GM19452 (cell line): ENCODE data around the gene CFL2.
"Not testable (repeated sequence)": the region's sequence is repeated elsewhere in the genome, so short reads cannot be mapped to it uniquely, and the experiment has no call there.

Experiments used
- ATAC-seq: cut with Tn5 transposase; IDR thresholded peaks from one replicate; pipeline ENCODE4 v1.9.1; 2021; ENCODE audit not compliant: unreplicated experiment

The CFL2 gene

GRCh38 chr14:34714320-34715126 lies at the start of gene CFL2:
Gene CFL2, minus strand, starts transcription at chr14:34714593. Its CDS starts 53 bp downstream, at chr14:34714540.
- peak; percentile 90 for ATAC-seq

DNA sequence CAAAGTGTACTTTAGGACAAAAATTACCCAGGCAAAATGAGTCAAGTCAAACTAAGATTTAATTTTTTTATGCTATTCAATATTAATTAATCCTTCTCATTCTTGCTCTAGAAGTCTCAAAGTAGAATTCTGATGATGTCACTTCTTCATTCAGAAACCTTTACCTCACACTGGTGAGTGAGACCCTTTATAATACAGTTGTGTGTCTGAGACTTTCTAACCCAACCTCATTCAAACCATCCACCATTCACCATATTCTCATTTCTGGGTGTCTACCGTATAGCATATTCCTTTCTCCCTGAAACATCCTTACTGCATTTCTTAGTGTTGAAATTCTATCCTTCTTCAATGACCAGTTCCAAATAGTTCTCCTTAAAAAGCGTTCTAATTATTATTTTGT lies 40.8 kb upstream of the CFL2 start:
- ATAC-seq, result no peak

DNA sequence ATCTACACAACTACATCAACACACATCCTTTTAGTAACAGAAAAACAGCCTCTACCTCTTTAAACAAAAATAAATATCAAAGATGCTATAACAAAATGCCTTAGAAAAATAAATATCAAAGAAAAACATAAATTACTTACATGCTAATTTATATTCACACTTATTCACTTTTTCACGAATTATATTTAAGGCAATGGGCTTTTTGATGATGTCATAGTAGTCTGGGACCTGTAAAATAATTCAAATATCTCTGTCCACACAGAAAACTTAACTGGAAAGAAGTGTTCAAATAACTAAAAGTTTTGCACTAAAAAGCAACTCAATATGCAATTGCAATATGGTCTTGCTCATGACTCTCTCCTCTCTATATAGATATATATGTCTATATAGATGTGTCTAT lies 40.3 kb upstream of the CFL2 start:
- ATAC-seq, result no peak

- no peak for ATAC-seq
Measured at GRCh38 chr14:34750670-34751069, 36.3 kb upstream of the CFL2 start.

- no peak for ATAC-seq
Measured at GRCh38 chr14:34750233-34750632, 35.8 kb upstream of the CFL2 start.

- no peak for ATAC-seq
Measured at GRCh38 chr14:34749408-34749807, 35.0 kb upstream of the CFL2 start.

DNA sequence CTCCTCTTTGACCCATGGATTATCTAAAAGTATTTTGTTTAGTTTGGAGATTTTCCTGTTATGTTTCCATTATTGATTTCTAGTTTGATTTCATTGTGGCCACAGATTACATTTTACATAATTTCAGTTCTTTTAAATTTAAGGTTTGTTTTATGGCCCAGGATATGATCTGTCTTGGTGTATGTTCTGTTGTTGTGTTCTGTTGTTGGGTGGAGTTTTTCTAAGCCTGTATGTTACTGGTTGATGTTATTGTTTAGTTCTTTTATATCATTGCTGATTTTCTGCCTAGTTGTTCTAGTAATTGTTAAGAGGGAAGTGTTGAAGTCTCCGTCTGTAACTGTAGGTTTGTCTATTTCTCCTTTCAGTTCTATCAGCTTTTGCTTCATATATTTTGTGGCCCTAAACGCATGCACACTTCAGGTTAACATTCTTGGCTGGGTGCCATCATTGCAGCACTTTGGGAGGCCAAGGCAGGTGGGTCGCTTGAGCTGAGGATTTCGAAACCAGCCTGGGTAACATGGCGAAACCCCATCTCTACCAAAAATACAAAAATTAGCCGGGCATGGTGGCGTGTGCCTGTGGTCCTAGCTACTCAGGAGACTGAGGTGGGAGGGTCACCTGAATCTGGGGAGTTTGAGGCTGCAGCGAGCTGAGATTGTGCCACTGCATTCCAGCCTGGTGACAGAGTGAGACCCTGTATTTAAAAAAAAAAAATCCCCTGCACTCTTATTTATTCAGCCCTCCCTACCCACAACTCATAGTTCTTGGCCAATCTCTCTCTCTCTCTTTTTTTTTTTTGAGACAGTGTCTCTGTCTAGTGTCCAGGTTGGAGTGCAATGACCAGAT lies 28.1 kb upstream of the CFL2 start:
- ATAC-seq, result no peak

- ATAC-seq, result no peak
Measured at GRCh38 chr14:34741840-34742239, 27.4 kb upstream of the CFL2 start.

- ATAC-seq, result not testable (repeated sequence)
Measured at GRCh38 chr14:34740139-34740538, 25.7 kb upstream of the CFL2 start.

- ATAC-seq, result not testable (repeated sequence)
Measured at GRCh38 chr14:34737079-34737478, 22.7 kb upstream of the CFL2 start.

DNA sequence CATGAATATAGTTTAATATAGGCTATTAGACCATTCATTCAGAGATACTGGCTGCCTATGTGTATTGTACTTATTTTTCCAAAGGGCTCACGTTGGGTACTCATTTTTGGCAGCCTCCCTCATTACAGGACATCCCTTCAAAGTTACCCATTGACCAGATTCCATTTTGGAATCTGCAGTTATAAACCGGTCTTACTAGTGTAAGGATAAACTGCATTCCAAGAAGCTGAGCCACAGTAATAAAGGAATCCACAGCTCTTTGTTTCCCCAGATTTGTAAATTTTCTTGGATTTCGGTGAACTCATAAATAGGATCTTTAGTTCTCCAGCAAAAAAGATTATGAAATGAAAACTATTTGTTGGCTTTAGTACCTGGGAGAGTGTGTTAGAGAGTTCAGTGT lies 18.9 kb upstream of the CFL2 start:
- ATAC-seq, result no peak

- no peak for ATAC-seq
Measured at GRCh38 chr14:34732802-34733201, 18.4 kb upstream of the CFL2 start.

- no peak for ATAC-seq
Measured at GRCh38 chr14:34723867-34724266, 9.5 kb upstream of the CFL2 start.

DNA sequence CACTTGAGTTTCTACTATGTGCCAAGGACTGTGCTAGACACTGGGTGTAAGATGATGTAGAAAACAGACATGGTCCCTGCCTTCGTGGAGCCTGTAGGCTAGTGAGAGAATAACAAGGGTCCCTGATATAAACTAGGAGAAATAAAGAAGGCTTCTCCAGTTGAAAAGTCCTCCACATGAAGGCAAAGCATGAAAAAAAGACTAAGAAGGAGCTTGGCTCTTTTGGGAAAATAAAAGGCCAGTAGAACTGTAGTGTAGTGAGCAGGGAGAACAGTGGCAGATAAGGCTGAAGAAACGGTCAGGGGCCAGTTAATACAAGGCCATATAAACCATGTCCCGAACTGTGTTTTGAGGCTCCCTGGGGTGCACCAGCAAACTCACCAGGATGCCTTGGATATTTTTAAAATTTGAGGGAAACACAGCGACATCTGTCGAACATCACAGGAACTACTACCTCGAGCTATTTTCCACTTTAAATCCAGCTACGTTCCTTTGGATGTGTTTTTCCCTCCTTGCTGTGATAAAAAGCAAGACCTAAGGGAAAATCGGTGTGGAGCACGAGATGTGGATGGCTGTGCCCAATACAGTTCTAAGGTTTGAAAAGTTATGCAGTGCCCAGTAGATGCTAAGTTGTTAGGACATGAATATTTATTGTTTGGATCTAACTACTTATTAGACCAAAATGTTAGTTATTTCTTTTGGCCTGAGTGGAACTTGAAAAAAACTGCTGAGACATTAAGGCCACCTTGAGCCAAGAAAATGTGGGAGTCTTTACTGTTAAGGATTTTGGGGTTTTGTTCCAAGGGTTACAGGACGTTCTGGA lies 8.5 kb upstream of the CFL2 start:
- ATAC-seq, result no peak

DNA sequence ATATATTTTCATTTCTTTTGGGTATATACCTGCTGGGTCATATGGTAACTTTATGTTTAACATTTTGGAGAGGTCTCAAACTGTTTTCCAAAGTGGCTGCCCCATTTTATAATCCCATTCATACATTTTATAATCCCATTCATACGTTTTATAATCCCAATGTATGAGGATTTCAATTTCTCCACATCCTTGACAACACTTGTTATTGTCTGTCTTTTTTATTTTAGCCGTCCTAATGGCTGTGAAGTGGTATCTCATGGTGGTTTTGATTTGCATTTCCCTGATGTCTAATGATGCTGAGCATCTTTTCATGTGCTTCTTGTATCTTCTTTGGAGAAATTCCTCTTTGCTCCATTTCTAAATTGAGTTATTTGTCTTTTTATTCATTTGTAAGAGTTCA lies 6.7 kb upstream of the CFL2 start:
- no peak for ATAC-seq

- ATAC-seq, result no peak
Measured at GRCh38 chr14:34718750-34719304, 4.4 kb upstream of the CFL2 start.

GRCh38 chr14:34715127-34715863 lies 902 bp upstream of the CFL2 start:
- no peak for ATAC-seq

DNA sequence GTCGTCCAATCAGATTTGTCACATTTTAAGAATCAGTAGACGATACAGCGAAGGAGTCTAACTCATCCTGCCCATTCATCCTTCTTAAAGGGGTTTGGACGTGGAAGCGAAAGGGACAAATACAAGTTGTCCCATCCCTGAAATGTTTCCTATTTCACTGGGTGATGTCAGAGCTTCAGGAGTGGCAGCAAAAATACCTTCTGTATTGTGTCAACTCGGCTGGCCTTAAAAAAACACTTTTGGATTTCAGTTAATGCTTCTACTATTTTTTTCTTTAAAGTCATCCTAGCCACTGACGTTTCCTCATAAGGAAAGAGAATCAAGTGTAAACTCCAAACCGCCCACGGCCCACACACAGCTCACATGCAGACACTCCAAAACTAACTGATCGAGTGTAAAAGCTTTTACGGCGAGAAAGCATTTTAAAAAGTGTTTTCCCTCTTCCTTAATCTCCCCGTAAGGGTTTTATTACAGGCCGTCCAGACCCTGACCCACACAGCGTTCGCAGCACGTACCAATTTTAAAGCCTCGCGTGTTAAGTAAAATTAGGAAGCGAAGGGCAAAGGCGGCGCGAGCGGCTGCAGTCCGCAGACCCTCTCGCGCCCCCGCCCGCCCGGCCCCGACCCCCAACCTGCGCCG lies 593 bp downstream of the CFL2 start:
- ATAC-seq, result peak; percentile 20

DNA sequence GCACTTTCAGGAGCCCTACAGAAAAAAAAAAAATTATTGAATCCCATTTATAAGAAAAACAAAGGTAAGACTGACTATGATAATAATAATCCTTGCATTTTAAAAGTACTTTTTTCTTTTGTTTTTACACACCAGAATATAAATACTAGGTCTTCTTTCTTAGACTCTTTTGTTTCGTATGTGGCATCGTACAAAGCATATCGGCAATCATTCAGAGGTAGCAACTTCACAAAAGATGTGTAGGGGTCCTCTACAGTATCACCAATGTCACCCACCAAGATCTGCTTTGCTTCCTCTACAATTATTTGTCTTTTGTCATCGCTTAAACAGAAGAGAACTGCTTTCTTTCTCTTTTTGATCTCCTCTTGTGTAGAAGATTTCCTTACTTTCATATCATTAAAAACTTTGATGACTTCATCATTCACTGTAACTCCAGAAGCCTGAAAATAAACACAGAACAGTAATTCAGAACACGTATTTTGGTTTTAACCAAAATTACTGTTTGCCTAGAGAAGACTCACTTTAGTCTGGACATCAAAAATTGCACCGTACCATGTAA lies 1.2 kb downstream of the CFL2 start:
- no peak for ATAC-seq
